Measurements from ENCODE around the gene PLG.

- TF ChIP-seq, protein P1, sequence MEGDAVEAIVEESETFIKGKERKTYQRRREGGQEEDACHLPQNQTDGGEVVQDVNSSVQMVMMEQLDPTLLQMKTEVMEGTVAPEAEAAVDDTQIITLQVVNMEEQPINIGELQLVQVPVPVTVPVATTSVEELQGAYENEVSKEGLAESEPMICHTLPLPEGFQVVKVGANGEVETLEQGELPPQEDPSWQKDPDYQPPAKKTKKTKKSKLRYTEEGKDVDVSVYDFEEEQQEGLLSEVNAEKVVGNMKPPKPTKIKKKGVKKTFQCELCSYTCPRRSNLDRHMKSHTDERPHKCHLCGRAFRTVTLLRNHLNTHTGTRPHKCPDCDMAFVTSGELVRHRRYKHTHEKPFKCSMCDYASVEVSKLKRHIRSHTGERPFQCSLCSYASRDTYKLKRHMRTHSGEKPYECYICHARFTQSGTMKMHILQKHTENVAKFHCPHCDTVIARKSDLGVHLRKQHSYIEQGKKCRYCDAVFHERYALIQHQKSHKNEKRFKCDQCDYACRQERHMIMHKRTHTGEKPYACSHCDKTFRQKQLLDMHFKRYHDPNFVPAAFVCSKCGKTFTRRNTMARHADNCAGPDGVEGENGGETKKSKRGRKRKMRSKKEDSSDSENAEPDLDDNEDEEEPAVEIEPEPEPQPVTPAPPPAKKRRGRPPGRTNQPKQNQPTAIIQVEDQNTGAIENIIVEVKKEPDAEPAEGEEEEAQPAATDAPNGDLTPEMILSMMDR (IDR thresholded peaks at IDR 0.05): no peak
- TF ChIP-seq POLR2A (IDR thresholded peaks at IDR 0.05) (no peak), POLR2AphosphoS5 (IDR thresholded peaks at IDR 0.05) (no peak)
Measured at GRCh38 chr6:160697826-160698225, 4.2 kb upstream of the PLG start.

Data from prostate gland (tissue), 2 donors.